Amygdala (tissue), 56 donors: ENCODE measurements around the gene MT1E.
"Not testable (repeated sequence)": the region's sequence is repeated elsewhere in the genome, so short reads cannot be mapped to it uniquely, and the experiment has no call there.

ENCODE experiments used
- DNase-seq, 56 donors: peaks; one replicate each; lab custom pipeline; 2025; lab: John Stamatoyannopoulos, UW

The MT1E gene

DNA sequence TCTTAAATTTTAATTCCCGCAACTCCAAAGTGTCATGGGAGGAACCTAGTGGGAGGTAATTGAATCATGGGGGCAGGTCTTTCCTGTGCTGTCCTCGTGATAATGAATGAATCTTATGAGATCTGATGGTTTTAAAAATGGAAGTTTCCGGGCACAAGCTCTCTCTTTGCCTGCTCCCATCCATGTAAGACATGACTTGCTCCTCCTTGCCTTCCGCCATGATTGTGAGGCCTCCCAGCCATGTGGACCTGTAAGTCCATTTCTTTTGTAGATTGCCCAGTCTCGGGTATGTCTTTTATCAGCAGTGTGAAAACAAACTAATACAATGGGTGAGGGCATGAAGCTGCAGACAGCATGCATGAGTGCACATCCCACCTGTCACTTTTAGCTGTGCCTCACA, 2.4 kb upstream of the MT1E start:
- DNase-seq, result not testable (repeated sequence)

DNA sequence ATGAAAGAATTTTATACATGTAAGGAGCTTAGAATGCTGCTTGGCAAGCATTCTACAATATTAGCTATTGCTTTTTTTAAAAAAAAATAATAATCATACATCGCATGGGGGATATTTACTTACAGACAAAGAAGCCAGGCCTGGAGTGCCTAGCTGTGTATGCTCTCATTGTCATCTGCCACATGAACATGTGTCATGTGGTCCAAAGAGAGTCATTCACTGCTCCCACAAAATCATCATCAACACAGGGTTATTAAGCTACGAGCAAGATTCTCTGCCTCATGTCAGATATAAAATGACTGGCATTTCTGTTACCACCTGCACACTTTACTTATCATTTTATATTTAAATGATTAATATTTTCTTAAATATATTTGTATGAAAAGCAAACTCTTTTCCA, 1.9 kb upstream of the MT1E start:
- DNase-seq, result peak in 1 of 56 donors; percentile 22

- DNase-seq, result peak in 3 of 56 donors; percentile 34 to 49 (median 42)
Observed at GRCh38 chr16:56625943-56626654, 518 bp downstream of the MT1E start.

- DNase-seq, result no peak
Observed at GRCh38 chr16:56626685-56627084, 1.1 kb downstream of the MT1E start.

GRCh38 chr16:56628486-56629350, 3.1 kb downstream of the MT1E start:
- no peak for DNase-seq

DNA sequence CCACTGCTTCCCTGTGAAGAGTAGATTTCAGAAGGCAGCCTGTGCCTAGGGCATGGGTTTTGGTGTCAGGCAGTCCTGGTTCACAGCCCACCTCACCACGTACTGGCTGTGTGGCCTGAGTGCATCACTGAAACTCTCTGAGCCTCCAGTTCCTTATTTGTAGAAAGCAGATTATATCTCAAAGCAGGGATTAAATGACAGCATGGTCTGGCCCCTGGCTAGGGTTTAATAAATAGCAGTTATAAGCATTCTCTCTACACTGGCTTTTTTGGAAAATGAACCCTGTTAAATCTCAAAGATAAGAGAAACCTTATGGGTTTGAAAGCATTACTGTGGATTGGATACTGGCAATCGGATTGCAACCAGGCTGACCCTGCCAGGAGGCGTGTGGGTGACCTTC, 4.0 kb downstream of the MT1E start:
- no peak for DNase-seq

DNA sequence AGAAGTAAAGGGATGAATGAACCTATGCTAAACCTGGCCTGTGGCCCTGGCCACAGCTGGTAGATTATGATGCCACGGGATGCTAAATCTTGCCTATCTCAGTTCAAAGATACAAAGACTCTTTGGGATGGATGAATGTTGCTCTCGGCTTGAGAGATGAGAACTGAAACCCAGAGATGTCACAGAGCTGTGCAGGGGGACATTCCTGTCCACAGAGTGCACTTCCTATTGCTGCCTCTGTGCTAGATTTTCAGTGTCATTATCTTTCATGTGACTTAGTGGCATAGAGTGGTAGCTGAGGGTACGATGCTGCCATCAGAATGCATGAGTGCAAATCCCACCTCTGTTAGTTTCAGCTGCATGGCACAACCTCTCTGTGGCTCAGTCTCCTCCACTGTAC, 4.6 kb downstream of the MT1E start:
- DNase-seq, result no peak

- no peak for DNase-seq
Observed at GRCh38 chr16:56631197-56631596, 5.6 kb downstream of the MT1E start.

- peak in 2 of 56 donors; percentile 50 for DNase-seq
Observed at GRCh38 chr16:56631832-56632155, 6.2 kb downstream of the MT1E start.

DNA sequence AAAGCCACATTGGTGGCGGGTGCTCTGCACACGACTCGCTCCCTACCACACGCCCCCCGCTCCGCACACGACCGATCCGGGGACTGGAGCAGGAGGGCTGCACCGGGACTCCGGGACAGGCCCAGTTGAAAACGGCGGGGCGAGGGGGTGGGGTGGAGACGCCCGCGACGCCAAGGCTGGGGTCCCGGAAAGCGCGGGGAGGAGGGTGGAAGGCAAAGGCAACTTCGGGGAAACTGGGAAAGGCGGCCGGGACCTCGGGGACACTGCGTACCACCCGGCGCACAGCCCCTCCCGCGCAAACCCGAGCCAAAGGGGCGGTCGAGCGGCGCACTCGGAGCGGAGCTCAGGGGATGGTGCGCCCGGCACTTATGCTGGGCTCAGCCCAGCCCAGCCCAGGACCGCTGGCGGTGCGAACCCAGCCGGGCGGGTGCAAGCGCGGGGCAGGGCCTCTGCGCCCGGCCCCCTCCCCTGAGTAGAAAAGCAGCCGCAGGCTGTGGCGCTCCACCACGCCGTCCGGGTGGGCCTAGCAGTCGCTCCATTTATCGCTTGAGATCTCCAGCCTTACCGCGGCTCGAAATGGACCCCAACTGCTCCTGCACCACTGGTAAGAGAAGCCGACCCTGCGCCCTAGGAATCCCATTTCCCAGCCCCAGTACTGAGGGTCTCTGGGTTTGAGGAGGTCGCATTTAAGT, 6.7 kb downstream of the MT1E start, which contains the start of gene MT1M:
Gene MT1M (plus strand): TSS at position 504 of the 692 bp plus-strand sequence. CDS start 73 bp downstream, at position 577.
- DNase-seq, result peak in 38 of 56 donors; percentile 20 to 71 (median 41)

DNA sequence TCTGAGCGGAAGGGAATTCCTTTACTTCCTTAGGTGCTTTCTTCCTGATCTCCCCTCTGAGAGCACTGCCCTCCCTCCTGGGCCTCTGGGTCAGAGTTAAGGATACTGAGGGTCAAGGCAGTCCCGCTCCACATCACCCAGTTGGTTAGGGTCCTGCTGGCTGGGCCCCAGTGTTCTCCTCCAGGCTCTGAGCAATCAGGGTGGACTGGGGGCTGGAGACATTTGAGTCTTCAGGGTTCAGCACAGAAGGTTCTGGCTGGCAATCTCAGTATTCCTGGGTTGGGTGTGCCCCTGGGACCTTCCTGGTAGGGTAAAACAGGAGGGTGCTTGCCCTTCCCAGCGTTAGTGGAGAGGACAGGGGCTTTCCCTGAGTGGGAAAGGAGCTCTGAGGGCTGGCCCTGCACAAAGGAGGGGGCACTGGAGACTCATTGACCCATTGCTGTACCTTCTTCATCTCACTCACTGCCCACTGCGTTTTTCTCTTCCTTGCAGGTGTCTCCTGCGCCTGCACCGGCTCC, 7.3 kb downstream of the MT1E start:
- DNase-seq, result no peak

GRCh38 chr16:56633535-56633934, 8.0 kb downstream of the MT1E start:
- DNase-seq, result no peak

- no peak for DNase-seq
Observed at GRCh38 chr16:56634715-56635440, 9.3 kb downstream of the MT1E start.

DNA sequence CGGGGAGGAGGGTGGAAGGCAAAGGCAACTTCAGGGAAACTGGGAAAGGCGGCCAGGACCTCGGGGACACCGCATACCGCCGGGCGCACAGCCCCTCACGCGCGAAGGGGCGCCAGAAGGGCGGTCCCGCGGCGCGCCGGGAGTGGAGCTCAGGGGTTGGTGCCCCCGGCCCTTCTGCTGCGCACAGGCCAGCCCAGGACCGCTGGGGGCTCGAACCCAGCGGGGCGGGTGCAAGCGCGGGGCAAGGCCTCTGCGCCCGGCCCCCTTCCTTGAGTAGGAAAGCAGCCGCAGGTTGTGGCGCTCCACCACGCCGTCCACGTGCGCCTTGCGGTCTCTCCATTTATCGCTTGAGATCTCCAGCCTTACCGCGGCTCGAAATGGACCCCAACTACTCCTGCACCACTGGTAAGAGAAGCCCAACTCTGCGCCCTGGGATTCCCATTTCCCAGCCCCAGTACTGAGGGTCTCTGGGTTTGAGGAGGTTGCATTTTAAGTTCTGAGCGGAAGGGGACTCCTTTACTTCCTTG, 9.9 kb downstream of the MT1E start:
- DNase-seq, result no peak

DNA sequence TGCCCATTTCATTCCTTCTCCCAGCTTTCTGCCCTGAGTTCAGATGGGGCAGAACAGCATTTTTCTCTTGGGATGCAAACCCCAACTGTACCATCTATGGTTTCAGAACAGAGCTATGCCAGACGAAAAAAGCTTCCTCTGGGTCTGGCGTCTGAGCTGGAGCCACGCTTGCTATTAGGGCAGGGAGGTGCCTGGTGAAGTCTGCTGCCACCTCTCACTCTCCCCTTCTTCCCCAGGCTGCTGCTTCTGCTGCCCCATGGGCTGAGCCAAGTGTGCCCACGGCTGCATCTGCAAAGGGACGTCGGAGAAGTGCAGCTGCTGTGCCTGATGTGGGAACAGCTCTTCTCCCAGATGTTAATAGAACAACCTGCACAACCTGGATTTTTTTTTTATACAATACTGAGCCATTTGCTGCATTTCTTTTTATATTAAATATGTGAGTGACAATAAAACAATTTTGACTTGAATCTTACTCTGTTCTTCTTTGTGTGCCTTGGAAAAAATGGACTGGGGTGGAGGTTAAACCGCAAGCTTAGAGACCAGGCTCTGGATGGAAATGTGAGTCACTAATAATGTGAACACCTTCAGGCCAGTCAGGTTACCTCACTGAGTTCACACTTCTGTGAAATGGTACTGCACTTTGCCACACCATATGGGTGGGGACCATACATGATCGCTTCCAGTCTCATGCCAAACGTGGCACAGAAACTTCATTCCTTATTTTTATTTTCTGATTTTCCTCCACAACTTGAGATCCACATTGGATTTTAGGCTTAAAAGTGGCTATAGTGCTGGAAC, 11.2 kb downstream of the MT1E start:
- DNase-seq, result no peak

DNA sequence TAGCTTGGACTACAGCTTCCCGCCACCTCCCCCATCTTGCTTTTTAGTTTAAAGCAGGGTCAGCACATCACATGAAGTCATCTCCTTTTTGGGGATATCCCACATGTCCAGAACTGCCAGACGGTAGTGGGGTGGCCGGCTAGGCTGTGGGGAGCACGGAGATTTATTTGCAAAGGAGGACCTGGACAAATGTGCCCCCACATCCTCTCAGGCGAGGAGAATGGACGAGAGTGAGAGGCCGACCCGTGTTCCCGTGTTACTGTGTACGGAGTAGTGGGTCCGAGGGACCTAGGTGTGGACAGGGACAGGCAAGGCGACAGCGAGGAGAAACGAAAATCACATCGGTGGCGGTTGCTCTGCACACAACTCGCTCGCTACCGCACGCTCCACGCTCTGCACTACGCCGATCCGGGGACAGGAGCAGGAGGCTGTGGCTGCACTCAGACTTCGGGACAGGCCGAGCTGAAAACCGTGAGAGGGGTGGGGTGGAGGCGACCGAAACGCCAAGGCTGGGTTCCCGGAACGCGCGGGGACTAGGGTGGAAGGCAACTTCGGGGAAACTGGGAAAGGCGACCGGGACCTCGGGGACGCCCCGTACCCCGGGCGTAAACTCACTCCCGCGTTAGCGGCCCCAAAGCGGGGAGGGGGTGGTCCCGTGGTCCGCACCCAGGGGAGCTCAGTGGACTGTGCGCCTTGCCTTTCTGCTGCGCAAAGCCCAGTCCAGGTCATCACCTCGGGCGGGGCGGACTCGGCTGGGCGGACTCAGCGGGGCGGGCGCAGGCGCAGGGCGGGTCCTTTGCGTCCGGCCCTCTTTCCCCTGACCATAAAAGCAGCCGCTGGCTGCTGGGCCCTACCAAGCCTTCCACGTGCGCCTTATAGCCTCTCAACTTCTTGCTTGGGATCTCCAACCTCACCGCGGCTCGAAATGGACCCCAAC, 12.5 kb downstream of the MT1E start, which contains the start of gene MT1A:
Gene MT1A (plus strand): TSS at position 853 of the 937 bp plus-strand sequence. CDS start 73 bp downstream, at position 926.
- peak in 27 of 56 donors; percentile 6 to 65 (median 30) for DNase-seq

DNA sequence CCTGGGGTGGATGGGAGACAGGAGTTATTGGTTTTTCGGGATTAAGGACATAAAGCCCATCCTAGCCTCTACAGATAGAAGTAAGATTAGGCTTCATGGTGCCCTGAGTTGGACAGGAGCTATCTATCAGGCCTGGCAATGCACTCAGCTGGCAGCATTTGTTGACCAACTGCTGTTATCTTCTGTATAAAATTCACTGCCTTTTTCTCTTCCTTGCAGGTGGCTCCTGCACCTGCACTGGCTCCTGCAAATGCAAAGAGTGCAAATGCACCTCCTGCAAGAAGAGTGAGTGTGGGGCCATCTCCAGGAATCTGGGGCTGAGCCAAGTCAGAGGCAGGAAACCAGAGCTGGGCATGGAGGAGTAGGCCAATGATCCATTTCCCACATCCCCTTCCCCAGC, 13.5 kb downstream of the MT1E start:
- no peak for DNase-seq

- DNase-seq, result no peak
Observed at GRCh38 chr16:56640076-56640475, 14.5 kb downstream of the MT1E start.
